ENCODE measurements around the gene TEX13A. TPM values are rescaled to one million over a fixed set of nuclear protein-coding genes. Genes with fewer than 3 reads are reported as not detected.

TEX13A gene
- total RNA-seq, 1 experiment from 2014 or later, result 0.17 TPM

GRCh38 chrX:105173071-105173470, 47.4 kb downstream of the TEX13A start (continued):
- TF ChIP-seq, protein P1, sequence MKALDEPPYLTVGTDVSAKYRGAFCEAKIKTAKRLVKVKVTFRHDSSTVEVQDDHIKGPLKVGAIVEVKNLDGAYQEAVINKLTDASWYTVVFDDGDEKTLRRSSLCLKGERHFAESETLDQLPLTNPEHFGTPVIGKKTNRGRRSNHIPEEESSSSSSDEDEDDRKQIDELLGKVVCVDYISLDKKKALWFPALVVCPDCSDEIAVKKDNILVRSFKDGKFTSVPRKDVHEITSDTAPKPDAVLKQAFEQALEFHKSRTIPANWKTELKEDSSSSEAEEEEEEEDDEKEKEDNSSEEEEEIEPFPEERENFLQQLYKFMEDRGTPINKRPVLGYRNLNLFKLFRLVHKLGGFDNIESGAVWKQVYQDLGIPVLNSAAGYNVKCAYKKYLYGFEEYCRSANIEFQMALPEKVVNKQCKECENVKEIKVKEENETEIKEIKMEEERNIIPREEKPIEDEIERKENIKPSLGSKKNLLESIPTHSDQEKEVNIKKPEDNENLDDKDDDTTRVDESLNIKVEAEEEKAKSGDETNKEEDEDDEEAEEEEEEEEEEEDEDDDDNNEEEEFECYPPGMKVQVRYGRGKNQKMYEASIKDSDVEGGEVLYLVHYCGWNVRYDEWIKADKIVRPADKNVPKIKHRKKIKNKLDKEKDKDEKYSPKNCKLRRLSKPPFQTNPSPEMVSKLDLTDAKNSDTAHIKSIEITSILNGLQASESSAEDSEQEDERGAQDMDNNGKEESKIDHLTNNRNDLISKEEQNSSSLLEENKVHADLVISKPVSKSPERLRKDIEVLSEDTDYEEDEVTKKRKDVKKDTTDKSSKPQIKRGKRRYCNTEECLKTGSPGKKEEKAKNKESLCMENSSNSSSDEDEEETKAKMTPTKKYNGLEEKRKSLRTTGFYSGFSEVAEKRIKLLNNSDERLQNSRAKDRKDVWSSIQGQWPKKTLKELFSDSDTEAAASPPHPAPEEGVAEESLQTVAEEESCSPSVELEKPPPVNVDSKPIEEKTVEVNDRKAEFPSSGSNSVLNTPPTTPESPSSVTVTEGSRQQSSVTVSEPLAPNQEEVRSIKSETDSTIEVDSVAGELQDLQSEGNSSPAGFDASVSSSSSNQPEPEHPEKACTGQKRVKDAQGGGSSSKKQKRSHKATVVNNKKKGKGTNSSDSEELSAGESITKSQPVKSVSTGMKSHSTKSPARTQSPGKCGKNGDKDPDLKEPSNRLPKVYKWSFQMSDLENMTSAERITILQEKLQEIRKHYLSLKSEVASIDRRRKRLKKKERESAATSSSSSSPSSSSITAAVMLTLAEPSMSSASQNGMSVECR (CRISPR knock-in tag; IDR thresholded peaks at IDR 0.05; ENCODE audit: borderline replicate concordance), result no peak
- TF ChIP-seq, protein P2, sequence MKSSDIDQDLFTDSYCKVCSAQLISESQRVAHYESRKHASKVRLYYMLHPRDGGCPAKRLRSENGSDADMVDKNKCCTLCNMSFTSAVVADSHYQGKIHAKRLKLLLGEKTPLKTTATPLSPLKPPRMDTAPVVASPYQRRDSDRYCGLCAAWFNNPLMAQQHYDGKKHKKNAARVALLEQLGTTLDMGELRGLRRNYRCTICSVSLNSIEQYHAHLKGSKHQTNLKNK (CRISPR knock-in tag; IDR thresholded peaks at IDR 0.05), result no peak

Measured in WTC11 (cell line).